KMS-11 (cell line): Measurements from ENCODE around the gene ITGAL.

Source experiments
- H2AFZ ChIP-seq: fragments of 200-600 bp; sonication (generic); 2 replicates; pipeline ENCODE4 v1.6.1; 2016; ENCODE audit warnings: antibody characterized with exemption, mixed run types, low read depth
- H3K27ac ChIP-seq: fragments of 200-600 bp; sonication (generic); 2 replicates; pipeline ENCODE4 v1.6.1; 2016; ENCODE audit warnings: mild to moderate bottlenecking, mixed run types
- H3K27me3 ChIP-seq: fragments of 200-600 bp; sonication (generic); 2 replicates; pipeline ENCODE4 v1.6.1; 2017; ENCODE audit warnings: mild to moderate bottlenecking, low read depth, mixed run types, moderate library complexity; ENCODE audit not compliant: insufficient read depth
- H3K36me3 ChIP-seq: fragments of 200-600 bp; sonication (generic); 2 replicates; pipeline ENCODE4 v1.6.1; 2017; ENCODE audit warnings: mild to moderate bottlenecking, mixed run types; ENCODE audit not compliant: insufficient read depth
- H3K4me1 ChIP-seq: fragments of 200-600 bp; sonication (generic); 2 replicates; pipeline ENCODE4 v1.6.1; 2016; ENCODE audit warnings: mild to moderate bottlenecking, low read depth, mixed run types; ENCODE audit not compliant: poor library complexity, severe bottlenecking
- H3K4me2 ChIP-seq: fragments of 200-600 bp; sonication (generic); 2 replicates; pipeline ENCODE4 v1.7.0; 2016; ENCODE audit warnings: mild to moderate bottlenecking, mixed run types
- H3K4me3 ChIP-seq: fragments of 200-600 bp; sonication (generic); IDR thresholded peaks from 2 replicates; pipeline ENCODE4 v1.6.1; 2017; ENCODE audit warnings: low read depth, low read length, mixed read lengths; ENCODE audit not compliant: insufficient read depth
- H3K79me2 ChIP-seq: fragments of 200-600 bp; sonication (generic); 2 replicates; pipeline ENCODE4 v1.6.1; 2016; ENCODE audit warnings: low read depth, mixed run types; ENCODE audit not compliant: insufficient read depth
- H3K9ac ChIP-seq: fragments of 200-600 bp; sonication (generic); 2 replicates; pipeline ENCODE4 v1.6.1; 2016; ENCODE audit warnings: mild to moderate bottlenecking, mixed run types
- H4K20me1 ChIP-seq: fragments of 200-600 bp; sonication (generic); 2 replicates; pipeline ENCODE4 v1.6.1; 2016; ENCODE audit warnings: mild to moderate bottlenecking, mixed run types; ENCODE audit not compliant: insufficient read depth
- TF ChIP-seq, protein P1 (sequence below): fragments of 200-600 bp; sonication (generic); conservative IDR thresholded peaks from 2 replicates; pipeline ENCODE4 v1.6.1; 2017; ENCODE audit warnings: low read depth, mild to moderate bottlenecking, antibody characterized with exemption, low read length, moderate library complexity, mixed read lengths

ITGAL gene

DNA sequence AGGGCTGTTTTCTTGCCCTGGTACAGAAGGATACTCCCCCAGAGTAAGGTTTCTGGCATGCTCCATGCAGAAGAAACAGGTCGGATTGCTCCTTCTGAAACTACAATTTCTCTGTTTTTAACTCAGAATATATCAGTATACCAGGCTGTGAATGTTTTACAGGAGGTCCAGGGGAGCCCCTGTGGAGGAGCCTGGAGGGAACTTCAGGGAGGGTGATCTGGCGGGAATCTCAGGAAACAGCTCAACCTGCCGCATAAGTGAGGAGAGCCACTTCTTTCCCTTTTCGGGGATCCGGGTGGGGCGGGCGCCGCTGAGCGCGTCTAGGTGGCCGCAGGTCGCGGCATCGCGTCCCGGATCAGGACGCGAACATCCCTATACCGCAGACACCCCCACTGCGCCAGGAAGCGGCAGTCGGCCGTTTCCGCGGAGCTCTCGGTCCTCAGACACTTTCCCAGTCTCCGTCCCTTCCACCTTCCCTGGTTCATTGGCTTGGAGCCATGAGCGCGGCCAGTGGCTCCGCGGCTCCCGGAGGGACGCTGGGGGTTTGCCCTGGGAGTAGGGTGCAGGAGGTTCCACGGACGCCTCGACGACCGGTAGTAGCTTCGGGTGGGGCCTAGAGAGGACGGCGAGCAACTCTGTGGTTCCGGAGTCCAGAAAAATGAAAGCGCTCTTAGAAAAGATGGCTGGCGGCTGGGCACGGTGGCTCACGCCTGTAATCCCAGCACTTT is 88.7 kb downstream of the ITGAL start:
- H3K9ac ChIP-seq, result peak overlapping the region; percentile 56; the same call in 1 of the 2 replicates
- H3K36me3 ChIP-seq, result no peaks in the 10 kb centered on the region
- peaks cover 12% of the 10 kb centered on the region for H3K79me2 ChIP-seq
- no peaks in the 10 kb centered on the region for H4K20me1 ChIP-seq
- peaks cover 22% of the 10 kb centered on the region for H3K4me1 ChIP-seq
- no peaks in the 10 kb centered on the region for H3K27me3 ChIP-seq
- peak overlapping the region; percentile 74 for H2AFZ ChIP-seq
- no peak overlapping the region for H3K4me3 ChIP-seq
- H3K4me2 ChIP-seq, result peak overlapping the region; percentile 48
- H3K27ac ChIP-seq, result peak overlapping the region; percentile 37; the same call in 1 of the 2 replicates
- TF ChIP-seq, protein P1, sequence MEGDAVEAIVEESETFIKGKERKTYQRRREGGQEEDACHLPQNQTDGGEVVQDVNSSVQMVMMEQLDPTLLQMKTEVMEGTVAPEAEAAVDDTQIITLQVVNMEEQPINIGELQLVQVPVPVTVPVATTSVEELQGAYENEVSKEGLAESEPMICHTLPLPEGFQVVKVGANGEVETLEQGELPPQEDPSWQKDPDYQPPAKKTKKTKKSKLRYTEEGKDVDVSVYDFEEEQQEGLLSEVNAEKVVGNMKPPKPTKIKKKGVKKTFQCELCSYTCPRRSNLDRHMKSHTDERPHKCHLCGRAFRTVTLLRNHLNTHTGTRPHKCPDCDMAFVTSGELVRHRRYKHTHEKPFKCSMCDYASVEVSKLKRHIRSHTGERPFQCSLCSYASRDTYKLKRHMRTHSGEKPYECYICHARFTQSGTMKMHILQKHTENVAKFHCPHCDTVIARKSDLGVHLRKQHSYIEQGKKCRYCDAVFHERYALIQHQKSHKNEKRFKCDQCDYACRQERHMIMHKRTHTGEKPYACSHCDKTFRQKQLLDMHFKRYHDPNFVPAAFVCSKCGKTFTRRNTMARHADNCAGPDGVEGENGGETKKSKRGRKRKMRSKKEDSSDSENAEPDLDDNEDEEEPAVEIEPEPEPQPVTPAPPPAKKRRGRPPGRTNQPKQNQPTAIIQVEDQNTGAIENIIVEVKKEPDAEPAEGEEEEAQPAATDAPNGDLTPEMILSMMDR, result no peak

DNA sequence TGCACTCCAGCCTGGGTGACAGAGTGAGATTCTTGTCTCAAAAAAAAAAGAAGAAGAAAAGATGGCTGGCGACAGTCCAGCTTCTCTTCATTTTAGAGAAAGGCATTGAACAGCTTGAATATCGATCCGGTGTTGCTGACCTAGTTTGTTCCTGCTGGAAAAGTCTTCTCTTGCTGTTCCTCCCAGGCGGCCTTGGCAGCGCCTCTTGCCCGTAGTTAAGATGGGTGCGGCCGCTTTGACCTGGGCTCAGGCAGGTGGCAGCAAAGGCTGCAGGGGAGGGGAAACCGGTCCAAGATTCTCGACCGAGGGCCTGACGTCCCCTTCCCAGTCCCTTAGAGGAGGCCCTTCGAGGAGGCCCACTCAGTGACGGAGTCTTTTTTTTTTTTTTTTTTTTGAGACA is 89.5 kb downstream of the ITGAL start:
- peak overlapping the region; percentile 48; the same call in 1 of the 2 replicates for H3K4me2 ChIP-seq

GRCh38 chr16:30565526-30565925 is 93.0 kb downstream of the ITGAL start:
- no peaks in the 10 kb centered on the region for H3K36me3 ChIP-seq
- TF ChIP-seq, protein P1, result no peak
- H3K4me2 ChIP-seq, result no peak overlapping the region
- no peak overlapping the region for H2AFZ ChIP-seq
- no peaks in the 10 kb centered on the region for H3K79me2 ChIP-seq
- no peak overlapping the region for H3K27ac ChIP-seq
- H3K27me3 ChIP-seq, result no peaks in the 10 kb centered on the region
- peaks cover 45% of the 10 kb centered on the region for H3K4me1 ChIP-seq
- no peaks in the 10 kb centered on the region for H4K20me1 ChIP-seq
- no peak overlapping the region for H3K4me3 ChIP-seq
- H3K9ac ChIP-seq, result no peak overlapping the region

More for the DNA sequence above, 89.5 kb downstream of the ITGAL start:
- Histone ChIP-seq H3K4me1 (peaks cover 23% of the 10 kb centered on the region), H3K36me3 (no peaks in the 10 kb centered on the region), H3K27ac (peak overlapping the region; percentile 37; the same call in 1 of the 2 replicates), H3K9ac (peak overlapping the region; percentile 56; the same call in 1 of the 2 replicates), H3K79me2 (peaks cover 4% of the 10 kb centered on the region), H4K20me1 (no peaks in the 10 kb centered on the region), H3K27me3 (no peaks in the 10 kb centered on the region), H2AFZ (peak overlapping the region; percentile 74), H3K4me3 (no peak overlapping the region)
- TF ChIP-seq, protein P1, result no peak

- Histone ChIP-seq H3K36me3 (no peaks in the 10 kb centered on the region), H3K9ac (no peak overlapping the region), H2AFZ (no peak overlapping the region), H3K4me1 (peaks cover 45% of the 10 kb centered on the region), H3K4me2 (no peak overlapping the region), H3K27me3 (no peaks in the 10 kb centered on the region), H3K27ac (peak overlapping the region; percentile 77; the same call in 1 of the 2 replicates), H3K4me3 (no peak overlapping the region), H3K79me2 (no peaks in the 10 kb centered on the region), H4K20me1 (no peaks in the 10 kb centered on the region)
- TF ChIP-seq, protein P1, result no peak
Observed at GRCh38 chr16:30565984-30566383, 93.4 kb downstream of the ITGAL start.
